Colonic mucosa (tissue), 4 donors: ENCODE results near the gene KIF13A. TPM values are rescaled to one million over a fixed set of nuclear protein-coding genes. Genes with fewer than 3 reads are reported as not detected.
"Not testable (repeated sequence)": the region's sequence is repeated elsewhere in the genome, so short reads cannot be mapped to it uniquely, and the experiment has no call there.

ENCODE experiments used
- DNase-seq: peaks from one replicate; pipeline ENCODE4 v3.0.0-alpha.2; 2020
- H3K27ac ChIP-seq: fragments of 200-600 bp; one replicate; pipeline ENCODE4 v1.8.0; 2021
- H3K27me3 ChIP-seq: fragments of 200-600 bp; one replicate; pipeline ENCODE4 v1.8.0; 2021
- H3K36me3 ChIP-seq: fragments of 200-600 bp; one replicate; pipeline ENCODE4 v1.8.0; 2021
- H3K4me1 ChIP-seq: fragments of 200-600 bp; one replicate; pipeline ENCODE4 v1.8.0; 2021; ENCODE audit warnings: mild to moderate bottlenecking
- H3K4me3 ChIP-seq: fragments of 200-600 bp; one replicate; pipeline ENCODE4 v1.8.0; 2021
- H3K9ac ChIP-seq, 2 donors: one replicate each; pipeline ENCODE4 v1.7.0; 2013; ENCODE audit warnings: control low read depth in 2 of 2, low read depth in 2 of 2, low read length in 2 of 2
- H3K9me3 ChIP-seq: fragments of 200-600 bp; one replicate; pipeline ENCODE4 v1.8.0; 2021
- intact Hi-C: fragments of 100-400 bp; cut with DNase I; formaldehyde crosslinking; loops from one replicate; pipeline ENCODE4 v1.14.1; 2022
- total RNA-seq, 2 donors: library from RNA; stranded (reverse); fragmentation: NEBNext Ultra II Directional in 1 of 2; extraction: Animal tissue kit (Norgen Biotek cat#: 25700) in 1 of 2; gene quantifications; one replicate each; pipeline ENCODE4 v1.2.1, GENCODE V29; 2021
- TF ChIP-seq, protein P1 (sequence below): fragments of 200-600 bp; IDR thresholded peaks from one replicate; pipeline ENCODE4 v1.8.0; 2022; ENCODE audit warnings: antibody characterized with exemption, mild to moderate bottlenecking
- donor health status: healthy.
- donor health status: DM: no; HTN: no; CAD: no.
- donor health status: DM: no; HTN: no; CAD: no.

The KIF13A gene
- total RNA-seq, 2 donors from 2014 or later = 43.7 to 54.0 TPM

DNA sequence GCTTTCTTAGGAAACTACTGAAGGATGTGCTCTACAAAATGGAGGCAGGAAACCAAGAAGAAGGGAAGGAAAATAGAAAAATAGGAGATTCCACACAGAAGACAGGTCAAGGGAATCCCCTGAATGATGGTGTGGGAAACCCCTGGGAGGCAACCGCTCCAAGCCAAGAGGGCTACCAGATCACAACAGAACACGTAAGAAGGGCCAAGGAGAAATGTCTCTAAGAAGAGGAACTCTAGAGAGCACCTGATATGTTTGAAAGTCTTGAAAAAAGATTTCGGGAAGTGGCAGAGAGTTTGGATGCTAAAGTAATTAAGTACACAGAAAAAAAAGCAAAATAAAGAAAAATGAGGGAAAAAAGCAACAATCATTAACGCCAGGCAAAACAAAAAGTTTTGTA, 7.1 kb downstream of the KIF13A start:
- TF ChIP-seq, protein P1, sequence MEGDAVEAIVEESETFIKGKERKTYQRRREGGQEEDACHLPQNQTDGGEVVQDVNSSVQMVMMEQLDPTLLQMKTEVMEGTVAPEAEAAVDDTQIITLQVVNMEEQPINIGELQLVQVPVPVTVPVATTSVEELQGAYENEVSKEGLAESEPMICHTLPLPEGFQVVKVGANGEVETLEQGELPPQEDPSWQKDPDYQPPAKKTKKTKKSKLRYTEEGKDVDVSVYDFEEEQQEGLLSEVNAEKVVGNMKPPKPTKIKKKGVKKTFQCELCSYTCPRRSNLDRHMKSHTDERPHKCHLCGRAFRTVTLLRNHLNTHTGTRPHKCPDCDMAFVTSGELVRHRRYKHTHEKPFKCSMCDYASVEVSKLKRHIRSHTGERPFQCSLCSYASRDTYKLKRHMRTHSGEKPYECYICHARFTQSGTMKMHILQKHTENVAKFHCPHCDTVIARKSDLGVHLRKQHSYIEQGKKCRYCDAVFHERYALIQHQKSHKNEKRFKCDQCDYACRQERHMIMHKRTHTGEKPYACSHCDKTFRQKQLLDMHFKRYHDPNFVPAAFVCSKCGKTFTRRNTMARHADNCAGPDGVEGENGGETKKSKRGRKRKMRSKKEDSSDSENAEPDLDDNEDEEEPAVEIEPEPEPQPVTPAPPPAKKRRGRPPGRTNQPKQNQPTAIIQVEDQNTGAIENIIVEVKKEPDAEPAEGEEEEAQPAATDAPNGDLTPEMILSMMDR = no peak
- intact Hi-C loops = loop anchor here (10.0 kb wide), 1 partner anchor 116 kb away; no protein-coding TSS in a partner anchor
- DNase-seq = no peak

DNA sequence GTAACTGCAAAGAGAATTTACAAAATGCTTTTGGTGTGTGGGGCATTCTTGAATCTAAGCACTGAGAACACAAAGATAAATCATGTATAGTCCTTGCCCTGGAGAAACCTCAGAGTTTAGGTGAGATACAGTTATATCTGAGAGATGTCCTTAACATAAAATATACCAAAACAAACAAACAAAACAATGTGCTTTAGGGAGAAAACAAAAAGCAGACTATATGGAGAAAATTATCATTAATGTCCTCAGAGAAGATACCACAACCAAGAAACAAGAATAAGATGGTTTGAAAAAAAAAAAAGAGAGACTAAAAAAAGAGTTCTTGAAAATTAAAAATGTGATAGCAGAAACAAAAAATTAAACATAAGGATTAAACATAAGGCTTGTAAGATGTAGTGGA, 8.0 kb downstream of the KIF13A start:
- no peaks in the 10 kb centered on the region for H3K9me3 ChIP-seq
- no peak overlapping the region for H3K4me3 ChIP-seq
- H3K9ac ChIP-seq = no peak overlapping the region
- H3K36me3 ChIP-seq = no peaks in the 10 kb centered on the region
- intact Hi-C loops = no loop called here
- no peak for DNase-seq
- TF ChIP-seq, protein P1 = no peak
- H3K27ac ChIP-seq = no peak overlapping the region
- H3K27me3 ChIP-seq = no peaks in the 10 kb centered on the region
- peaks cover 3% of the 10 kb centered on the region for H3K4me1 ChIP-seq

More for the DNA sequence above, 7.1 kb downstream of the KIF13A start:
- Histone ChIP-seq H3K4me3 (no peak overlapping the region), H3K27me3 (no peaks in the 10 kb centered on the region), H3K9me3 (no peaks in the 10 kb centered on the region), H3K27ac (no peak overlapping the region), H3K4me1 (peaks cover 6% of the 10 kb centered on the region), H3K9ac (no peak overlapping the region), H3K36me3 (no peaks in the 10 kb centered on the region)

DNA sequence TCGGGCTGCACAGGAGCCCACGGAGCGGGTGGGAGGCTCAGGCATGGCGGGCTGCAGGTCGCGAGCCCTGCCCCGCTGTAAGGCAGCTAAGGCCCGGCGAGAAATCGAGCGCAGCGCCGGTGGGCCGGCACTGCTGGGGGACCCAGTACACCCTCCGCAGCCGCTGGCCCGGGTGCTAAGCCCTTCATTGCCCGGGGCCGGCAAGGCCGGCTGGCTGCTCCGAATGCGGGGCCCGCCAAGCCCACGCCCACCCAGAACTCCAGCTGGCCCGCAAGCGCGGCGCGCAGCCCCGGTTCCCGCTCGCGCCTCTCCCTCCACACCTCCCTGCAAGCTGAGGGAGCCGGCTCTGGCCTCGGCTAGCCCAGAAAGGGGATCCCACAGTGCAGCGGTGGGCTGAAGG, 11.2 kb downstream of the KIF13A start:
- intact Hi-C loops, DNase-seq: not testable (repeated sequence)
- H3K4me1 ChIP-seq = peaks cover 10% of the 10 kb centered on the region

DNA sequence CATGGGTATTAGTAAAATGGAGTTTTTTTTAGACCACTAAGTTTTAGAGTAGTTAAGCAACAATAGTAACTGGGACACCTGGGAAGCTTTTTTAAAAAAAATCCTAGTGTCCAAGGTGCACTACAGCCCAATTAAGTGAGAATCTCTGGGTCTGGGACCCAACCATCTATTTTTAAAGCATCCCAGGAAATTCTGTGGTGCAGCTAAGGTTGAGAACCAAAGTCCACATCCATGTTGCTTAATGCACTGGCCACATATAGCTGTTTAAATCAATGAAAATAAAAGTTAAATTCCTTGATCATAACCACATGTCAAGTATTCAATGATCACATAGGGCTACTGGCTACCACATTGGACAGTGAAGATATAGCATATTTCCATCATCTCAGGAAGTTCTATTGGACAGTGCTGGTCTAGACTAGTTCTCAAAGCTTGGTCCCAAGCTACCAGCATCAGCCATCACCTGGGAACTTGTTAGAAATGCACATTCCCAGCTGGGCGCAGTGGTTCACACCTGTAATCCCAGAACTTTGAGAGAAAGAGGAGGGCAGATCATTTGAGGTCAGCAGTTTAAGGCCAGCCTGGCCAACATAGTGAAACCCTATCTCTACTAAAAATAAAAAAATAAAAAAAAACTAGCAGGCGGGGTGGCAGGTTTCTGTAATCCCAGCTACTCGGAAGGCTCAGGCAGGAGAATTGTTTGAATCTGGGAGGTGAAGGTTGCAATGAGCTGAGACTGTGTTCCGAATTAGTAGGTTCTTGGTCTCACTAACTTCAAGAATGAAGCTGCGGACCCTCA, 12.7 kb downstream of the KIF13A start:
- DNase-seq = no peak
- Histone ChIP-seq H3K27ac (no peak overlapping the region), H3K36me3 (no peaks in the 10 kb centered on the region), H3K9ac (no peak overlapping the region), H3K4me1 (peaks cover 10% of the 10 kb centered on the region), H3K27me3 (no peaks in the 10 kb centered on the region), H3K4me3 (no peak overlapping the region), H3K9me3 (no peaks in the 10 kb centered on the region)
- TF ChIP-seq, protein P1 = no peak
- intact Hi-C loops = no loop called here

More for the DNA sequence above, 11.2 kb downstream of the KIF13A start:
- not testable (repeated sequence) for H3K36me3 ChIP-seq, H3K9ac ChIP-seq, H3K9me3 ChIP-seq, H3K27ac ChIP-seq, H3K27me3 ChIP-seq, H3K4me3 ChIP-seq

DNA sequence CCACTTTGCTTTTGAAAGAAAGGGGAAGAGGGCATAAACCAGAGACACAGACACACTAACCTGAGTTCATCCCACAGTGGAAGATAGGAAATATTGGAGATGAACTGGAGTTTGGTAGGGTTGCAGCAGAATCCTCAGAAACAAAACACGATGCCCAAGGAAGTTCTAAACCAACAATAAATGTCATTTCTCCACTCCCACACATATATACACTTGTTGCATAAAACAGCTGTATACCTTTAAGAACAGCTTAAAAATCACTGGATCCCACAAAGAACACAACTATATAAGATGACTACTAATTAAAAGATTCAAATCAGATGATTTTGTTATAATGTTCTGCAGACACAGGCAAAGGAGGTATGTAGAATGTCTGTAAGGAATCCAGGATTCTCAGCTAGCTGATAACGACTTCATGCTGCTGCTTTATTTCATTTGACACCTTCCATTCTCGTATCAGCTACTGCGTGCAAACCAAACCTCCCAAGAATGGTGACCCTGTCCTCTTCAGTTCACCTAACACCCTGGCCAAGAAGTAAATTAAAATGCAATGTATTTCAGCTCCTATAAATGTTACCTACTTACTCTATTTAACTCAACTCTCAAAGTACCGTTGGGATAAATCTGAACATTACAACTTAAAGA, 14.3 kb downstream of the KIF13A start:
- no peak overlapping the region for H3K4me3 ChIP-seq
- peaks cover 10% of the 10 kb centered on the region for H3K4me1 ChIP-seq
- TF ChIP-seq, protein P1 = no peak
- H3K27ac ChIP-seq = no peak overlapping the region
- DNase-seq = no peak
- no peaks in the 10 kb centered on the region for H3K27me3 ChIP-seq
- H3K36me3 ChIP-seq = no peaks in the 10 kb centered on the region
- intact Hi-C loops = no loop called here
- no peak overlapping the region for H3K9ac ChIP-seq
- no peaks in the 10 kb centered on the region for H3K9me3 ChIP-seq
